PFSK-1 (cell line): ENCODE results near the gene UBE2D1.

Source experiments
- FOXP2 ChIP-seq: optimal IDR thresholded peaks from 2 replicates; pipeline ENCODE3; 2011; ENCODE audit warnings: borderline replicate concordance, control low read depth, inconsistent platforms; ENCODE audit not compliant: insufficient read depth; ENCODE audit errors: extremely low read length, extremely low read depth
- POLR2AphosphoS5 ChIP-seq: IDR thresholded peaks from 2 replicates; pipeline ENCODE4 v1.6.1; 2012; ENCODE audit warnings: low read depth, mild to moderate bottlenecking, control low read depth, low read length, moderate library complexity

DNA sequence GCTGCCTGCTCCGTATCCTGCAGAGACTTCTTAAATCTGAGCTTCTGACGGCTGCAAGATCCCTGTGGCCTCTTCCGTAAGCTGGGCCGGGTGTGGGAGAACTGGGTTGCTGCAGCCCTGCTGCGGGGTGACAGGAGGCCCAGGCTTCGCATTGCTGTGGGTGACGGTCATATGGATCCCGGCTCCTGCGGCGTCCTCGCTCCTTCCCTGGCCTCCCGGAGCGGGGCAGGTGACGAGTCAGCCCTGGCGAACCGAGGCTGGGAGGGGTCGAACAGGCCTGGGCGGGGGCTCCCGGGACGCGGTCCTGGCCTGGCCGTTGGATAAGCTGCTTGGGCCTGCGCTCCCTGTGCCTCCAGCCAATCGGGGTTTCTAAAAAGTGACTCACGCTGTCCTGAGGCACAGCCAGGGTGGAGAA lies 7.8 kb upstream of the UBE2D1 start:
- TF ChIP-seq FOXP2 (no peak), POLR2AphosphoS5 (no peak)
